ENCODE measurements around the gene ZFHX2.

ZFHX2 gene

GRCh38 chr14:23570806-23571483, 19.4 kb upstream of the ZFHX2 start:
- H3K4me1 ChIP-seq (ENCODE audit: insufficient read depth, low read length, severe bottlenecking): peaks cover 18% of the 10 kb centered on the region
- no peak overlapping the region for H3K27ac ChIP-seq (ENCODE audit: low read depth, low read length, poor library complexity, severe bottlenecking)

GRCh38 chr14:23569443-23570151, 18.0 kb upstream of the ZFHX2 start:
- Histone ChIP-seq H3K4me3 (ENCODE audit: low read depth, low read length, poor library complexity, severe bottlenecking) (no peak overlapping the region), H3F3A (ENCODE audit: insufficient read depth, low read length) (no peaks in the 10 kb centered on the region), H3K9ac (ENCODE audit: low read length) (no peak overlapping the region), H3K36me3 (ENCODE audit: insufficient read depth, low read length) (peaks cover 13% of the 10 kb centered on the region; the same call in 1 of the 2 replicates), H3K9me3 (ENCODE audit: low read length) (no peaks in the 10 kb centered on the region), H4K20me1 (ENCODE audit: insufficient read depth, low read length) (no peaks in the 10 kb centered on the region), H3K4me1 (ENCODE audit: insufficient read depth, low read length, severe bottlenecking) (peaks cover 18% of the 10 kb centered on the region), H3K4me2 (ENCODE audit: low read length) (no peak overlapping the region), H3K79me2 (ENCODE audit: insufficient read depth, low read length) (no peaks in the 10 kb centered on the region), H3K27ac (ENCODE audit: low read depth, low read length, poor library complexity, severe bottlenecking) (no peak overlapping the region), H3K27me3 (ENCODE audit: insufficient read depth, low read length) (no peaks in the 10 kb centered on the region), H2AFZ (ENCODE audit: low read length) (no peak overlapping the region), H3K9me2 (ENCODE audit: low read depth, low read length) (no peaks in the 10 kb centered on the region)
- no peak for TF ChIP-seq CTCF (IDR thresholded peaks at IDR 0.05; ENCODE audit: low read length)
- no peak for TF ChIP-seq EZH2 (IDR thresholded peaks at IDR 0.05; ENCODE audit: borderline replicate concordance, low read length)

More at GRCh38 chr14:23570806-23571483, 19.4 kb upstream of the ZFHX2 start:
- no peaks in the 10 kb centered on the region for H4K20me1 ChIP-seq (ENCODE audit: insufficient read depth, low read length)
- no peaks in the 10 kb centered on the region for H3K9me2 ChIP-seq (ENCODE audit: low read depth, low read length)
- H2AFZ ChIP-seq (ENCODE audit: low read length): no peak overlapping the region
- no peaks in the 10 kb centered on the region for H3F3A ChIP-seq (ENCODE audit: insufficient read depth, low read length)
- H3K4me2 ChIP-seq (ENCODE audit: low read length): no peak overlapping the region
- no peak overlapping the region for H3K9ac ChIP-seq (ENCODE audit: low read length)
- no peak for TF ChIP-seq CTCF (IDR thresholded peaks at IDR 0.05; ENCODE audit: low read length)
- no peak for TF ChIP-seq EZH2 (IDR thresholded peaks at IDR 0.05; ENCODE audit: borderline replicate concordance, low read length)
- no peak overlapping the region for H3K4me3 ChIP-seq (ENCODE audit: low read depth, low read length, poor library complexity, severe bottlenecking)
- no peaks in the 10 kb centered on the region for H3K9me3 ChIP-seq (ENCODE audit: low read length)
- no peaks in the 10 kb centered on the region for H3K27me3 ChIP-seq (ENCODE audit: insufficient read depth, low read length)
- peaks cover under 1% of the 10 kb centered on the region; the same call in 1 of the 2 replicates for H3K36me3 ChIP-seq (ENCODE audit: insufficient read depth, low read length)
- H3K79me2 ChIP-seq (ENCODE audit: insufficient read depth, low read length): no peaks in the 10 kb centered on the region

GRCh38 chr14:23568600-23569331, 17.2 kb upstream of the ZFHX2 start:
- Histone ChIP-seq H2AFZ (ENCODE audit: low read length) (no peak overlapping the region), H3K4me3 (ENCODE audit: low read depth, low read length, poor library complexity, severe bottlenecking) (no peak overlapping the region), H3K4me1 (ENCODE audit: insufficient read depth, low read length, severe bottlenecking) (peaks cover 18% of the 10 kb centered on the region), H3K9me3 (ENCODE audit: low read length) (no peaks in the 10 kb centered on the region), H3F3A (ENCODE audit: insufficient read depth, low read length) (no peaks in the 10 kb centered on the region), H3K36me3 (ENCODE audit: insufficient read depth, low read length) (peaks cover 18% of the 10 kb centered on the region; the same call in 1 of the 2 replicates), H3K9ac (ENCODE audit: low read length) (no peak overlapping the region), H3K79me2 (ENCODE audit: insufficient read depth, low read length) (no peaks in the 10 kb centered on the region), H4K20me1 (ENCODE audit: insufficient read depth, low read length) (no peaks in the 10 kb centered on the region), H3K9me2 (ENCODE audit: low read depth, low read length) (no peaks in the 10 kb centered on the region), H3K4me2 (ENCODE audit: low read length) (no peak overlapping the region; the same call in 1 of the 2 replicates), H3K27ac (ENCODE audit: low read depth, low read length, poor library complexity, severe bottlenecking) (no peak overlapping the region), H3K27me3 (ENCODE audit: insufficient read depth, low read length) (no peaks in the 10 kb centered on the region)
- TF ChIP-seq EZH2 (IDR thresholded peaks at IDR 0.05; ENCODE audit: borderline replicate concordance, low read length) (no peak), CTCF (IDR thresholded peaks at IDR 0.05; ENCODE audit: low read length) (peak; percentile 39; the same call in 1 of the 2 replicates)
